ENCODE data around the gene MPND. TPM values are rescaled to one million over a fixed set of nuclear protein-coding genes. Genes with fewer than 3 reads are reported as not detected.

Gene MPND
- total RNA-seq, 2 experiments from 2014 or later, result 10.3 to 11.0 TPM

DNA sequence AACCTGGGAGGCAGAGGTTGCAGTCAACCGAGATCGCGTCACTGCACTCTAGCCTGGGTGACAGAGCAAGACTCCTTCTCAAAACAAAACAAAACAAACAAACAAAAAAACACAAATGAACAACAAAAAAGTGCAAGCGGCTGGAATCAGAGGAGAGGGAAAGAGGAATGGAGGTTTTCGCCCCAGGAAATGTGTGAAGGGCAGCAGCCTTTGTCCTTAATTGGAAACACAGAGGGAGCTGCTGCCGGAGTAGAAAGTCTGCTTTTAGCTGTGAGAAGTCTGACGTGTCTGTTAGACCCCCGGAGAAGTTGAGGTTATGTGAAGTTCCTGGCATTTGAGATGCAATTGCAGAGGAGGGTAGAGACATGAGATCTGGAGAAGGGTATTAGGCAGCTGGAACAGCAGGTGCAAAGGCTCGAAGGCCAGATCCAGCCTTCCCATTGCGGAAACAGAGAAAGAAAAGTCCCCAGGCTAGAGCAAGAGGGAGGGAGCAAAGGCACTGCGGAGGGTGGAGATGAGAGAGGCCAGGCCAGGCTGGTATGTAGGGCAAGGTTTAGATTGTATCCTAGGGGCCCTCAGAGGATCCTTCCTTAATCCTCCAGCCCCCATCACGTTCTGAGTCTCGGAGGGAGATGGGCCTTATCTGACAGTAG, 41.6 kb upstream of the MPND start:
- peak; percentile 11 for ATAC-seq (ENCODE audit: poor library complexity)
- intact Hi-C loops (cut with DNase I, micrococcal nuclease), result loop anchor here (2.0 to 5.0 kb wide), 2 partner anchors 41 kb away; partner anchors contain the start of gene MPND (in 2 of the 2)
- Histone ChIP-seq H3K4me3 (ENCODE audit: low read length) (peak overlapping the region; percentile 57), H3K9me3 (ENCODE audit: control insufficient read depth in 1 of 2, insufficient read depth in 1 of 2, low read length in 2 of 2) (no peaks in the 10 kb centered on the region), H3K27ac (ENCODE audit: low read depth in 1 of 2, low read length in 2 of 2) (peak overlapping the region; percentile 34 to 47), H3K27me3 (ENCODE audit: control insufficient read depth in 1 of 2, insufficient read depth in 2 of 2, low read length in 2 of 2) (peaks cover 0 to 3% of the 10 kb centered on the region in 2 experiments), H3K36me3 (ENCODE audit: insufficient read depth, low read length) (peaks cover 2% of the 10 kb centered on the region), H3K4me1 (ENCODE audit: insufficient read depth, low read length) (peaks cover 47% of the 10 kb centered on the region)
- H3K27me3 Mint-ChIP-seq, result no peaks in the 10 kb centered on the region
- peaks cover 7% of the 10 kb centered on the region for H3K36me3 Mint-ChIP-seq (ENCODE audit: low read depth)
- no peaks in the 10 kb centered on the region for H3K9me3 Mint-ChIP-seq
- TF ChIP-seq, protein P1, sequence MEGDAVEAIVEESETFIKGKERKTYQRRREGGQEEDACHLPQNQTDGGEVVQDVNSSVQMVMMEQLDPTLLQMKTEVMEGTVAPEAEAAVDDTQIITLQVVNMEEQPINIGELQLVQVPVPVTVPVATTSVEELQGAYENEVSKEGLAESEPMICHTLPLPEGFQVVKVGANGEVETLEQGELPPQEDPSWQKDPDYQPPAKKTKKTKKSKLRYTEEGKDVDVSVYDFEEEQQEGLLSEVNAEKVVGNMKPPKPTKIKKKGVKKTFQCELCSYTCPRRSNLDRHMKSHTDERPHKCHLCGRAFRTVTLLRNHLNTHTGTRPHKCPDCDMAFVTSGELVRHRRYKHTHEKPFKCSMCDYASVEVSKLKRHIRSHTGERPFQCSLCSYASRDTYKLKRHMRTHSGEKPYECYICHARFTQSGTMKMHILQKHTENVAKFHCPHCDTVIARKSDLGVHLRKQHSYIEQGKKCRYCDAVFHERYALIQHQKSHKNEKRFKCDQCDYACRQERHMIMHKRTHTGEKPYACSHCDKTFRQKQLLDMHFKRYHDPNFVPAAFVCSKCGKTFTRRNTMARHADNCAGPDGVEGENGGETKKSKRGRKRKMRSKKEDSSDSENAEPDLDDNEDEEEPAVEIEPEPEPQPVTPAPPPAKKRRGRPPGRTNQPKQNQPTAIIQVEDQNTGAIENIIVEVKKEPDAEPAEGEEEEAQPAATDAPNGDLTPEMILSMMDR (IDR thresholded peaks at IDR 0.05), result no peak
- ChIA-PET POLR2A (interaction anchor here (1.0 to 3.8 kb wide), 6 partner anchors 26 to 539 kb away, joined by 3 to 32 read pairs (median 6); partner anchors contain the start of genes MPND and YJU2), CTCF (interaction anchor here (0.6 kb wide), 1 partner anchor 1851 kb away, joined by 3 read pairs; no protein-coding TSS in a partner anchor)
- peak overlapping the region; percentile 88 for H3K27ac Mint-ChIP-seq
- peak in 2 of 14 experiments; percentile 34 to 35 for DNase-seq
- peaks cover 44% of the 10 kb centered on the region for H3K4me1 Mint-ChIP-seq (ENCODE audit: low read depth)
- H3K4me3 Mint-ChIP-seq, result peak overlapping the region; percentile 91

DNA sequence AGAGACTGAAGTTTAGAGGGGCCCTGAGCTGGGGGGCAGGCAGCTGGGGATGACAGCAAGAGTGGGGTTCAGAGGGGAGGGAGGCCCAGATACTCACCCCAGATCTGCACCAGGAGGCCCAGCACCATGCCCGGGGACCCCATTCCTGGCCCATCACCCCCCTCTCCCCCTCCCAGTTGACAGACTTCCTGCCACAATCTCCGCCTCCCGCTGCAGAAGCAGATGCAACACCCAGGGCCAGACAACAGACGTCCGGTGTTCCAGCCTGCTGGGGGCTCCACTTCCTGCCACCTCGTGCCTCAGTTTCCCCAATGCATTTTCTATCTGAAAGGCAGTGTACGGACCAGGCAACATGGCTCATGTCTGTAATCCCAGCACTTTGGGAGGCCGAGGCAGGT, 41.1 kb upstream of the MPND start, which contains the start of gene TMIGD2:
Gene TMIGD2, minus strand, starts transcription at position 147 of the 398 bp plus-strand sequence. Its CDS starts 4 bp downstream, at position 143.
- peak; percentile 46 for ATAC-seq (ENCODE audit: poor library complexity)
- H3K9me3 Mint-ChIP-seq, result no peaks in the 10 kb centered on the region
- Histone ChIP-seq H3K4me1 (ENCODE audit: insufficient read depth, low read length) (peaks cover 44% of the 10 kb centered on the region), H3K9me3 (ENCODE audit: control insufficient read depth in 1 of 2, insufficient read depth in 1 of 2, low read length in 2 of 2) (no peaks in the 10 kb centered on the region), H3K36me3 (ENCODE audit: insufficient read depth, low read length) (peaks cover 2% of the 10 kb centered on the region), H3K27me3 (ENCODE audit: control insufficient read depth in 1 of 2, insufficient read depth in 2 of 2, low read length in 2 of 2) (peaks cover 0 to 3% of the 10 kb centered on the region in 2 experiments), H3K4me3 (ENCODE audit: low read length) (peak within 1 kb of the TSS; percentile 57), H3K27ac (ENCODE audit: low read depth in 1 of 2, low read length in 2 of 2) (peak within 1 kb of the TSS; percentile 34 to 50)
- H3K4me3 Mint-ChIP-seq, result peak within 1 kb of the TSS; percentile 91
- ChIA-PET POLR2A (interaction anchor here (0.6 to 3.8 kb wide), 7 partner anchors 12 to 539 kb away, joined by 3 to 32 read pairs (median 4); partner anchors contain the start of genes MPND and YJU2), CTCF (no interaction called here)
- DNase-seq, result peak in 9 of 14 experiments; percentile 16 to 65 (median 42)
- intact Hi-C loops (cut with DNase I, micrococcal nuclease), result loop anchor here (2.0 to 5.0 kb wide), 2 partner anchors 40 to 41 kb away; partner anchors contain the start of gene MPND (in 2 of the 2)
- no peaks in the 10 kb centered on the region for H3K27me3 Mint-ChIP-seq
- H3K36me3 Mint-ChIP-seq (ENCODE audit: low read depth), result peaks cover 7% of the 10 kb centered on the region
- peak within 1 kb of the TSS; percentile 88 for H3K27ac Mint-ChIP-seq
- H3K4me1 Mint-ChIP-seq (ENCODE audit: low read depth), result peaks cover 44% of the 10 kb centered on the region
- TF ChIP-seq, protein P1 (IDR thresholded peaks at IDR 0.05), result no peak

DNA sequence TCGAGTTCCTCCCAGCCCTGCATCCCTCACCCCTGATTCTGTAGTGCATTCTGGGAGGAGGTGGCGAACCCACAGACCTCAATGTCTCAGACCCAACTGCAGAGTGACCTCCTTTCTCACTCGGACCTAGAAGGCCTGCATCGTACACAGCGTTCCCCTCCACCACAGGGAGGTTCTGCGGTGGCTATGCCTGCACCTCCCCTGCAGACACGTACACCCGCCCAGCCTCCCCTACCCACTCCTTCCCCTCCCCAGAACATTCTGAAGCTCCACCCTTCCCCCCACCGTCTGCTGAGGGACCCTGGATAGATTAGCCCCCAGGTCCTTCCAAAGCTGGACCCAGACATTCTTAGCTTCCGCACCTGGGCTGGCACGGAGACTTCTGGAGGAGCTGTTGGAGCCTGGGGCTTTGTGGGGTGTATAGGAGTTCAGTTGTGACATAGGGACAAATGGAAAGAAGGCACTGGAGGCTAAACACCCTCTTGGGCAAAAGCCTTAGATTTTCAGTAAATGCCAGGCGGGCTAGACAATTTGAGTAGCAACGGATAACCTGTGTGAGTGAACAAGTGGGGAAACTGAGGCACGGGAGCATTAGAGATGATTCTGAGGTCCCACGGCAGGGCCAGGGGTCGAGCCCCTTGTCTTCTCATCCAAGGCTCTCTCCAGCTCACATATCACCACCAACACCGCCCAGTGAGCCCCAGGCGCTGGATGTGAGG, 39.4 kb upstream of the MPND start:
- DNase-seq, result peak in 3 of 14 experiments; percentile 15 to 28 (median 22)
- intact Hi-C loops (cut with DNase I, micrococcal nuclease), result loop anchor here (2.0 to 5.0 kb wide), 3 partner anchors 23 to 39 kb away; partner anchors contain the start of gene MPND (in 2 of the 2)
- Histone ChIP-seq H3K27me3 (ENCODE audit: control insufficient read depth in 1 of 2, insufficient read depth in 2 of 2, low read length in 2 of 2) (peaks cover 0 to 3% of the 10 kb centered on the region in 2 experiments), H3K4me3 (ENCODE audit: low read length) (peak overlapping the region; percentile 20), H3K27ac (ENCODE audit: low read depth in 1 of 2, low read length in 2 of 2) (no peak overlapping the region), H3K36me3 (ENCODE audit: insufficient read depth, low read length) (peaks cover under 1% of the 10 kb centered on the region), H3K9me3 (ENCODE audit: control insufficient read depth in 1 of 2, insufficient read depth in 1 of 2, low read length in 2 of 2) (no peaks in the 10 kb centered on the region), H3K4me1 (ENCODE audit: insufficient read depth, low read length) (peaks cover 42% of the 10 kb centered on the region)
- CTCF ChIA-PET, result interaction anchor here (0.7 kb wide), 1 partner anchor 96 kb away, joined by 3 read pairs; the partner anchor contains the start of gene SH3GL1
- Mint-ChIP-seq H3K27me3 (no peaks in the 10 kb centered on the region), H3K4me3 (peak overlapping the region; percentile 56), H3K4me1 (ENCODE audit: low read depth) (peaks cover 39% of the 10 kb centered on the region), H3K9me3 (no peaks in the 10 kb centered on the region), H3K36me3 (ENCODE audit: low read depth) (peaks cover 4% of the 10 kb centered on the region), H3K27ac (peak overlapping the region; percentile 88)
- TF ChIP-seq, protein P1 (IDR thresholded peaks at IDR 0.05), result no peak
- no peak for ATAC-seq (ENCODE audit: poor library complexity)
- POLR2A ChIA-PET, result interaction anchor here (0.9 to 3.8 kb wide), 2 partner anchors 24 to 39 kb away, joined by 3 to 32 read pairs; partner anchors contain the start of gene MPND
